ENCODE results near the gene PROSER1.
A peak's percentile ranks its signal among the peaks of the same experiment; 100 is the strongest.
"Not testable (repeated sequence)": the region's sequence is repeated elsewhere in the genome, so short reads cannot be mapped to it uniquely, and the experiment has no call there.

The PROSER1 gene

GRCh38 chr13:39023316-39023715 lies 14.6 kb downstream of the PROSER1 start:
- DNase-seq, result peak; percentile 12

DNA sequence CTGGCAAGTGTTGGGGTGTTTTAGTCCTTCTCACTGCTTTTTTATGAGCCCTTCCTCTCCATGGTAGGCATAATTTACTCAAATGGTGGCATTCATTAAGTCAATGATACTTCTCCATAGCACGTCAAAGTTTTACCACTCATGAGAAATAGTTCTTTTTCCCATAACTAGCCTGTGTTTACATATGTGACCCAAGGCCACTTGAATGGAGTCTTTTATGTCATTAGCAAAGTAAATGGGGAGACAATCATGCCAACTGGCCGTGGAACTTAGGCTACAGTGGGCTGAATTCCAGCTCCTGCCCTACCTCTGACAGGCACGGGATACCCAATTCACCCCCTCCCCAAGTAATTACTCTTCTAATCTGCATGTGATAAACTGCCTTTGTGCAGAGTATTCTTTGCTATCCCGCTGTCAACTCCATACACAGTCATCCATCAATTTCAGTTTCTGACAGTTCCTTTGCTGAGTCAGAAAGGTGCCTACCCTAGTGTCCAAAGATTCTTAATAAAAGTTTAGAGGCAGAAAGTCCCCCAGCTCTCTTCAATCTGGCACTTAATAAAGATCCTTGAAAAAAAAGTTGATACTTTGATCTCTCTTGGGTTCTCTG lies 16.9 kb downstream of the PROSER1 start:
- DNase-seq, result no peak

GRCh38 chr13:39016787-39017186 lies 21.1 kb downstream of the PROSER1 start:
- DNase-seq, result peak; percentile 7

DNA sequence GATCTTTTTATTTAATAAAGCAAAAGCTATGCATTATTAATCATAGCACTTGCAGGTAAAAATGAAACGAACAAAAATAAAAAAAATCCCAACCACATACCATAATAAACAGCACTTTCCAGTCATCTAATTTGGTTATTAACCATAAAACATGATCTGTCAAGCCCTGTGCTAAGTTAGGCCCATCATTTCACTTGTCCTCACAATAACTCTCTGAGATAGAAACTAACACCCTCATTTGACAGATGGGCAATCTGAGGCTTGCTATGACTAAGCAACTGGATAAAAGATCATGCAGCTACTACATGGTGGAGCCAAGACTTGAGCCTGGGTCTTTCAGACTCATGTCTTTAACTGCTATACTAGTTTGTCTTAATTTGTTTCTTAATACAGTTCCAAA lies 21.8 kb downstream of the PROSER1 start:
- no peak for DNase-seq

DNA sequence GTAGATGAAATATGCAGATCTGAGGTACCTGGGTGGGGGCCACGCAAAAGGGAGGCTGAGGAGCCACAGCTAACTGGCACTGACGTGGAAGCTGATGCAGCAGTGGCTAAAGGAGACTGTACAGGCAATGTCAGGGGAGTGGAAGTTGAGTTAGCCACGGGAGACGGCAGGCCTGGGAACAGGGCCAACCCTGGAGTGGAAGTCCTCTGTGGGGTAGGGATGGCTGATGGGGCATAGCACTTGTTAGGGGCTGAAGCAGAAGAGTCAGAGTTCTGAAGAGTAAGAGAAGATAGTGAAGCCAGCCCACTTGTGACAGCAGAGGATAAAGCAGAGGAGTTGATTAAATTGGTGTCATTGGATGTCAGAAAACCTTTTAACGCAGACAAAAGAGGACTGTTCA lies 24.4 kb downstream of the PROSER1 start:
- no peak for DNase-seq

- no peak for DNase-seq
These were observed 25.3 kb downstream of the PROSER1 start for GRCh38 chr13:39012608-39013007.

DNA sequence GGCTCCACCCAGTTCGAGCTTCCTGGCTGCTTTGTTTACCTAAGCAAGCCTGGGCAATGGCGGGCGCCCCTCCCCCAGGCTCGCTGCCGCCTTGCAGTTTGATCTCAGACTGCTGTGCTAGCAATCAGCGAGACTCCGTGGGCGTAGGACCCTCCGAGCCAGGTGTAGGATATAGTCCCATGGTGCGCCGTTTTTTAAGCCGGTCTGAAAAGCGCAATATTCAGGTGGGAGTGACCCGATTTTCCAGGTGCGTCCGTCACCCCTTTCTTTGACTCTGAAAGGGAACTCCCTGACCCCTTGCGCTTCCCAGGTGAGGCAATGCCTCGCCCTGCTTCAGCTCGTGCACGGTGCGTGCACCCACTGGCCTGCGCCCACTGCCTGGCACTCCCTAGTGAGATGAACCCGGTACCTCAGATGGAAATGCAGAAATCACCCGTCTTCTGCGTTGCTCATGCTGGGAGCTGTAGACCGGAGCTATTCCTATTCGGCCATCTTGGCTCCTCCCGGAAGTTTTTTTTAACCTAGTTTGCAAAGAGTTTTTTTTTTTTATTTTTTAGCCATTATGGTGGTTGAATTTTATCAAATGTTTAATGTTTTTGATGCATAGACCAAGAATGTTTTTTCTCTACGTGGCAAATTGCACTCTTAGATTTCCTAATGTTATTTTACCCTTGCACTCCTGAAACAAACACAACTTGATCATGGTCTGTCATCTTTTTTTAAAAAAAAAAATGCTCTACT lies 31.3 kb downstream of the PROSER1 start:
- DNase-seq, result not testable (repeated sequence)

GRCh38 chr13:38998739-38999138 lies 39.1 kb downstream of the PROSER1 start:
- DNase-seq, result no peak

- no peak for DNase-seq
These were observed 44.5 kb downstream of the PROSER1 start for GRCh38 chr13:38993381-38993780.

GRCh38 chr13:38990693-38991092 lies 47.2 kb downstream of the PROSER1 start, which contains the start of gene STOML3:
Gene STOML3, minus strand, starts transcription at chr13:38990831. Its CDS starts 110 bp downstream, at chr13:38990721.
- peak; percentile 7 for DNase-seq

DNA sequence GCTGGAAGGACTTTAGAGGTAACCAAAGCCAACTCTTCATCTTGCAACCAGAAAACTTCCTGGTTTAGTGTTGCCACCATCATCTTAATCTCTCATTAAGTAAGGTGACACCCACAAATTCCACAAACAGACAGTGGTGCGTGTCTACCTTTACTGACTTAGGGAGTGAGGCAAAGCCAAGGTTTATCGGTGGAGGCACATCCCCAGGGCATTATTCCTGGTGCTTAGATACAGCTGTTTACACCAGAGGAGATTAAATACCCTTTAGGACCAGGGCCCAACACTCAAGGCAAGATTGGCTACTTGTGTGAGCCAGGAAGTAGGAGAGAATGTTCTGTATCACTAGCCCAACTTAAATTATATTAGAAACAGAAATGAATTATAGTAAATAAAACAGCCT lies 56.8 kb downstream of the PROSER1 start:
- no peak for DNase-seq

DNA sequence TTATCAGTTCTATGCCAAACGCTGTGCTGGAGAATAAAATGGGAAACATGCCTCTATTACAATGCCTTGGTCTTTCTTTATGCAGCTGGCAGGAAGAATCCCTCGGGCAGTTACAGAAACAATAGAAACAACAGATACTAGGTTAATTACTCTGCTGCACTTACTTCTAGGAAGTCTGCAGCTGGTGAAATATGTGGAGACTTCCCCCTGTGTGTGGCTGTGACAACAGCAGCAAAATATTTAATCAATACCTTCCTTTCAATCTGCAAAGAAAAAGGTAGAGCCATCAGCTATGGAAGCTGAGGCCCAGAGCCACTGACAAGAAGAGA lies 57.2 kb downstream of the PROSER1 start:
- DNase-seq, result no peak

GRCh38 chr13:38979891-38980749 lies 57.8 kb downstream of the PROSER1 start:
- no peak for DNase-seq

DNA sequence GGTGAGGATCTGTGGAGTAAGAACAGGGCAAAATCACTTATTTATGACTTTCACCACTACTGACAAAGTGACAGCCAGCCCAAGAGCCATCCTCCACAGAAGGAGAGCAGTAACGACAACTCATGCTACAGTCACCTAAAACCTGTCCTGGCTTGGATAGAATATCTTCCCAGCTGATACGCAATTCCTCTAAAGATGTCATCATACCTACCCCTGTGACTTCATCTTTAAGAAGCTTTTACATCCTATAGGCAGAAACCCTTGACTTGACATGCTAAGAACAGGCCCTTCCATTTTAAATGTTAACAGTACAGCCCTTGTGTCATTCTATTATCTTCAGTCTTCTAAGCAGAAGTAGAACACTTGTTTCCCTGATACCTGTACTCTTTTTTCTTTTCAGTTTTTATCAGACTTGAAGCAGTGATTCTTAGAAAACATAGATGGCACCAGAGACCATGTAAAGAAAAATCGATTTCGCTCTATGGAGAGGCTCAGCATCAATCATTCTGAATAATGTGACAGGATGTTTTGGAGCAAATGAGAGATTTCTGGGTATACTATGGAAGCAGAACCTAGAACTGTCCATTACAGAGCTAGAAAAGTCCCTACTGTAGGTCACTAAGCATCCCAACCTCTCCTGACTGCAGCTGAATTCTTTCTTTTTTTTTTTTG lies 67.4 kb downstream of the PROSER1 start:
- no peak for DNase-seq

DNA sequence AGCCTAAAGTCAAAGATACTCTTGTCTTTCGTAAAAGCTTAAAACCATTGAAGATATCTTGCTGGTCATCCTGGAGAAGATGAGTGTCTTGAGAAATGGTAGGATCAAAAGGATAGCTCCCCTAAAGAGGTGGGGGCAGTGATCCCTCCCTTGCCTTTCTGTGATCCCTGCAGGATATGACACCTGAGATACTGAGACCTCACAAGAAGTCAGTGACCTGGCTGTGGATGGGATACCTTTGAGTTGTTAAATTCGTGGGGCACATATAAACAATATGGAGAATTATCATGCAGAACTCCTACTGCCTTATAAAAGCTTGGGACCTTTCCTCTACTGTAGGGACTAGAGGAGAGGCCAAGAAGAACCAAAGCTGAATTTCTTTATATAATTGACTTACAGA lies 68.7 kb downstream of the PROSER1 start:
- DNase-seq, result no peak

GRCh38 chr13:38967446-38967845 lies 70.4 kb downstream of the PROSER1 start:
- no peak for DNase-seq

DNA sequence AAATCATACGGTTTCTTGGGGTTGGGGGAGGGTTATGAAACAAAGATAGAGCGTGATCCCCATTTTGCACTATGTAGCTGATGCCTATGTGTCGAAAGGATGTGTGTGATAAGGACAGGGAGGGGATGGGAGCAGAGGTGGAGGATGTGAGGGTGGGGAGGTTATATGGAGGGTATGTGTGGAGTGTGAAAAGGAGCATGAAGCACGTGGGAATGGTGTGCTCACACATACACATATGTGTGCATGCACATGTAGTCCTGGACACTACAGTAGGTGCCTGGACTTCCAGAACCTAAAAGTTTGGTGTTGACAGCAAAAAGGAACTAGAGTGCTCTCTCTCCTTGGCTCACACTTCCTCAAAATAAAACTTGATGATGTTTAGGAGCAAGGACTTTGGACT lies 72.6 kb downstream of the PROSER1 start:
- no peak for DNase-seq

GRCh38 chr13:38960175-38960574 lies 77.7 kb downstream of the PROSER1 start:
- DNase-seq, result no peak

Data from fibroblast of skin of right biceps (primary cell).